ENCODE measurements around the gene CLTRN.
"Not testable (repeated sequence)": the region's sequence is repeated elsewhere in the genome, so short reads cannot be mapped to it uniquely, and the experiment has no call there.

The CLTRN gene, protein sequence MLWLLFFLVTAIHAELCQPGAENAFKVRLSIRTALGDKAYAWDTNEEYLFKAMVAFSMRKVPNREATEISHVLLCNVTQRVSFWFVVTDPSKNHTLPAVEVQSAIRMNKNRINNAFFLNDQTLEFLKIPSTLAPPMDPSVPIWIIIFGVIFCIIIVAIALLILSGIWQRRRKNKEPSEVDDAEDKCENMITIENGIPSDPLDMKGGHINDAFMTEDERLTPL

DNA sequence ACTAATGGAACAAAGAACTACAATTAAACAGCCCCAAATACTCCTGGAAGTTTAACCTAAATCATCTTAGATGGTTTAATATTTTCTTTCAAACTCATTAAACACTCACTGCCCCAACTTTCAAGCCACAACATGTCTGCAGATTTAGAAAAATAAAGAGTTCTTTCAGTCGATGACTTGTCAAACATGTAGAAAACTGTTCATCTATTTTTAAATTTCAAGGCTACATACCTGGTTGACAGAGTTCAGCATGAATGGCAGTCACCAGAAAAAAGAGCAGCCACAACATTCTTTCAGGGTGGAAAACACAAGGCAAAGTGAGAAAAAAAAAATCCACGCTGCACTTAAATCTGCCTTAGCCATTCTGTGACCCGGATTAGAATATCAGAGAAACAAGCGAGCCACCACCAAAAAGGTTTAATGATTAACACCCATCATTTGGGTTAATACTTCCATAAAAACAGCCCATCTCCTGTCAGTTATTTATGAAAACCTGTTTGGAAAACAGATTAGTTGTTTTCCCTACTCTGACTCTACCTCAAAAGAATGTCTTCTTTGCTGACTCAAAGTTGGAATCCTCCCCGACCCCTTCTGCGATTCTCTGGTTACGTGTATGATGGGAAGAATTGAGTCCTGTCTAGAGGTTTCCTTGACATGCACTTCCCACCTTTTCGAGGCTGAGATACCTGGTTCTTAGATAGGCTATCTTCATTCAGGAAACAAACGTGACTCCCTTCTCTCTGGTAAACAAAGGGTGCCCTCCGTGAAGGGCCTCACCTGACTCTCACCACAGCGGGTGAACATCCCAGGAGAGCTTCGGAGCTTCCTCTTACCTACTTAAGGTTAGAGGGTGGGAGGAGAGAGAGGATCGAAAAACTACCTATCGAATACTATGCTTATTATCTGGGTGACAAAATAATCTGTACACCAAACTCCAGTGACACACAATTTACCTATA, at the start of gene CLTRN:
Gene CLTRN, minus strand, starts transcription at position 319 of the 958 bp plus-strand sequence. Its CDS starts 30 bp downstream, at position 289.
- DNase-seq = no peak

DNA sequence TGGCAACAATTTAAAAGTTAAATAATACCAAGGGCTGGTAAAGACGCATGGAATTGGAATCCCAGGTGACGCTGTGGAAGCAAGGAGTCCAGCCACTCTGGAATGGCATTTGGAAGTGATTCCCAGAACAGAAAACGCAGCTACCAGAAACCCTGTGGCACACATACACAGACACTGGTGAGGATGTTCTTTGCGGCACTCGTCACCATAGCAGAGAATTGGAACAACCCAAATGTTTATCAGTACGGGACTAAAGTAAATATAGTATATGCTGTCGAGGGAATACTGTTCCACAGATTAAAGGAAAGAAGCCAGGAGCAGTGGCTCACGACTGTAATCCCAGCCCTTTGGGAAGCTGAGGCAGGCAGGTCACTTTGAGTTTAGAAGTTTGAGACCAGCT, 39.7 kb upstream of the CLTRN start:
- not testable (repeated sequence) for DNase-seq

DNA sequence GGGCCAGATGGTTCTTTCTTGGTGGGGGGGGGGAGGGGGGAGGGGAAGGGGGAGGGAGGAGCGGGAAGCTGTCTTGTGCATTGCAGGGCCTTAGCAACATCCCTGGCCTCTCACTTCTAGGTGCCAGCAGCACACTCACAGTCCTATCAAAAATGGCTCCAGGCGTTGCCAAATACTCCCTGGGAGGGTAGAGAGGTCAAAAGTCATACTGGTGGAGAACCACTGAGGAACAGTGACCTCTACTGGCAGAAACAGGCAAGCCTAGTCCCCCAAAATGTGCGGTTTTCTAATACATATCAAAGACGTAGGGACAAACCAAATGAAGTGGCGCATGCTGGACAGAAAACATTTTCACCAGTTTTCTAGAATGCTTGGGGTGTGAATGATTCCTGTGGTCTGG, 39.2 kb upstream of the CLTRN start:
- not testable (repeated sequence) for DNase-seq

DNA sequence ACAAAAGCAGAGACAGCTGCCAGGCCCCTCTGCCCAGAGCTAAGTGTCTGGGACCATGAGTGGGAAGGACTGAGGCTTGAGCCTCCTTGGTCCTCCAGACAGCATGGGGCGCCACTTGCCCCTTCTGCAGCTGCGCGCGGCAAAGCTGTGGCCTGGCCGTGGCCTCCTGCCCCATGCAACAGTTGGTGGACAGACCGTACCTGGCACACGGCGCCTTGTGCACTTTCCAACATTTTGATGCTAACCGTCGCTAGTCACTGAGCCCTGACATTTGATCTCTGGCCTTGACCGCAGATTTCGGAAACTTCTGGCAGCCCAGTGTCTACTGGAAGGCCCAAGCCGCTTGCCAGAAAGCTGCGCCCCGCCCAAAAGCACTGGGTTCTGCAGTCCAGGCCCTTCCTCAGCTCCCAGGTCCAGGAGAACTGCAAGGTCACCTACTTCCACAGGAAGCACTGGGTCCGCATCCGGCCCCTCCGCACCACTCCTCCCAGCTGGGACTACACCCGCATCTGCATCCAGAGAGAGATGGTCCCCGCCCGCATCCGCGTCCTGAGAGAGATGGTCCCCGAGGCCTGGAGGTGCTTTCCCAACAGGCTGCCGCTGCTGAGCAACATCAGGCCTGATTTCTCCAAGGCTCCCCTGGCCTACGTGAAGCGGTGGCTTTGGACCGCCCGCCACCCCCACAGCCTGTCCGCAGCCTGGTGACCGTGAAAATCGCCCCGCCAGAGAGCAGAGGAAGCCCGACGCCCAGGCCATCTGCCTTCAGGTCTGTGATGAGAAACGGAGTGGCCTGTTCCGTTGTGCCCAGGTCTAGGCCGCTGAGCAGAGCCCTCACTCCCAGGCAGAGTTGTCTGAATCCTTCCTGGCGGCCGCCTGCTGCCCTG, 38.1 kb upstream of the CLTRN start:
- DNase-seq = no peak

DNA sequence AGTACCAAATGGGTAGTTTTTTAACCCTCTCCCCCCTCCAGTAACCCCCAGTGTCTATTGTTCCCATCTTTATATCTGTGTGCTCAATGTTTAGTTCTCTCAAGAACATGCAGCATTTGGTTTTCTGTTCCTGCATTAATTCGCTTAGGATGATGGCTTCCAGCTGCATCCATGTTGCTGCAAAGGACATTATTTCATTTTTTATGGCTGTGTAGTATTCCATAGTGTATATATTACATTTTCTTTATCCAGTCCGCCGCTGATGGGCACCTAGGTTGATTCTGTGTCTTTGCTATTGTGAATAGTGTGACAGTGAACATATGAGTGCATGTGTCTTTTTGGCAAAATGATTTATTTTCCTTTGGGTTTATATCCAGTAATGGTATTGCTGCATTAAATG, 31.9 kb upstream of the CLTRN start:
- no peak for DNase-seq

DNA sequence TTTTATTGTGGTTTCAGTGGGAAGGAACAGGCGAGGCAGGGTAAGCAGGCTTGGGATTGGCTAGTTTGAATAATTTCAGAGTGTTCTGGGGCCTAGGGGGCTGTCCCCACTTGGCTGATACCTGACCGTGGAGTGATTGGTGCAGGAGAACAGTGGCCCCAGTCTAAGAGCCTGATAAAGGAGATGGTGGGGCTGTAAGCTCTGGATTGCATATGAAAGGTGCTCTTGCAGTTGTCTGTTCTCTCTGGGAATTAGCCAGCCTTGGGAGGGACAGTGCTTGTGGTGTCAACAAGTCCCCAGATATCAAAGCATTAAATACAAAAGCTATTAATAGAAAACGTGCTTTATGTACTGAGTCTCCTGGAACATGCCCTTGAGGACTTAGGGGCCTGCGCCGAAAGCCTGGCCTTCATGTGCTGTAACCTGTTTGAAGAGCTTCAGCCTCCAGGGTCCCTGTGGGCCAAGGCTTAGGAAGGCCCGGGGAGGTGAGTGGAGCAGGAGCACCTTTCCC, 30.4 kb upstream of the CLTRN start:
- DNase-seq = no peak

DNA sequence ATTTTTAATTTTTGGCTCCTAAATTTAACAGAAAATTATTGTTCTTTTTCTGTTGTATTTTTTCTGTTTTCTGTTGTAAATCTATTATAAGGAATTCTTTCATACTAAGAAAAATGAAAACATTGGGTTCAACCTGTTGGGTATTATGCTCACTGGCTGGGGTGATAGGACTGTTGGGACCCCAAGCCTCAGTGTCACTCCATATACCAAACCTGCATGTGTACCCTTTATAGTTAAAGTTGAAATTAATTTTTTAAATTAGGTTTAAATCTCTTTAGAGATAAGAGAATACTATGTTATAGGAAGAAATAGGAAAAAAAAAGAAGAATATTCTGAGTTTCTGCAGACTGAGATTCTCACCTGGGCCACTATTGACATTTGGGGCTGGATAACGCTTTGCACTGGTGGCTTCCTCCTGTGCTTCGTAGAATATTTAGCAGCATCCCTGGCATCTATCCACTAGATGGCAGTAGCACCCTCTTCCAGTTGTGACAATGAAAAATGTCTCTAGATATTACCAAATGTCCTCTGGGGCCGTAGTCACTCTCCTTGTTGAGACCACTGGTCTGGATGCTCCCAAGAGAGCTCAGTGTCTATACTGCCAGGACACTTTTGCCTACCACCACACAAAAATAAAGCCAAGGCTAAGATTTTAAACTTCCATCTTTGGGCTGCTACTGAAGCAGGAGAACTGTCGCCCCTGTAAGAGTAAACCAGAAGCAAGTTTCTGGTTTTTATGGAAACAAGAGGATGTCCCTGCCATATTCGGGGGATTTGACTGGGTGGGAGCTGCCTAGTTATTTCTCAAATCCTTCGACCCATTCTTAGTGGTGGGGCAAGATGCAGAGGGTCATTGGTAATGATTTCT, 22.4 kb upstream of the CLTRN start:
- peak; percentile 76 for DNase-seq

DNA sequence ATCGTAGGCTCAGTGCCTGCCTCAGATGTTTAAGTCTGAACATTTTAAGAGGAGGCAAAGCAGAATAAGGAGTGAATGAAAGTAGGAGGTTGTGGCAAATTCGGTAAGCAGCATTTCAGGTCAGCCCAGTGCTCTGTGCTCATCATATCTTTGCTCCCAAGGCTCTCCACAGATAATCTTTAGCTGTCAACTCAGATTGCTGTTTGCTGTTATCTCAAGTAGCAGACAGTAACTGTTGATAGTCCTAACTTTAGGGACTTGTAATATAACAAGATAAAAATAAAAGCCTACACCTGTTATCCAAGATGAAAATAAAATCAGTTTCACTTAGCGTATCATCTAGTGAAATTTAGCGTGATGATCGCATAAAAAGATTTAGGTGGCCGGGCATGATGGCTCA, 18.6 kb upstream of the CLTRN start:
- DNase-seq = no peak

DNA sequence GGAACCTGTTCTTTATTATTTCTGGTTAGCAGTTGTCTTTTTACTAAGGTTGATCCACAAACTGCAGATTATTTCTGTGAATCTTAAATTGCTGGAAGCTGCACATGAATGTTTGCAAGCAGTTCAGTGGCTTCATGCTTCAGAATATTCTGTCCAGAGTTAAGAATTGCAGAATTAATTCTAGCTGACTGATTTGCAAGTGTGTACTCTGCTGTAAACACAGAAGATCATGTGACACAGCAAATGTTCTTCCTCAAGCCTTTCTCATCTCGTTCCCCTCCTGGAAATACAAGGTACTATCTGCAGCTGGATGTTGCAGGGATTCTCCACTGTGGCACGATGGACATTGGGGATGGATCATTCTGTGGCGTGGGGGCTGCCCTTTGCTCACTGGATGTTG, 16.8 kb upstream of the CLTRN start:
- no peak for DNase-seq

DNA sequence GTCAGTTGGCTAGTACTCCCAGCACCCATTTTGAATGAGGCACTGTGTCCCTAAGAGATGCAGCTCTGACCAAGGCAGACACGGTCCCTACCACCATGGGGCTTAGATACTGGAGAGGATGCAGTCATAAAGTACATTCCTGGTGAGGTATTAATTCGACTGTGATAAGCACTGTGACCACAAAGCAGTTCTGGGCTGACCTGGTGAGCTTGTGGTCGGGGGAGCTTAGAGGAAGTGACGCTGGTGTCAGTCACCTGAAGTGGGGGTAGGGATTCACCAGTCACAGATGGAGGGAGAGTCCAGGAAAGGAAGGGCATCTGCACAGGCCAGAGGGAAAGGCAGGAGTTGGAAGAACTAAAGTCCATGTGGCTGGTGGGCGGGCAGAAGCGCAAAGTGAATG, 15.8 kb upstream of the CLTRN start:
- DNase-seq = no peak

DNA sequence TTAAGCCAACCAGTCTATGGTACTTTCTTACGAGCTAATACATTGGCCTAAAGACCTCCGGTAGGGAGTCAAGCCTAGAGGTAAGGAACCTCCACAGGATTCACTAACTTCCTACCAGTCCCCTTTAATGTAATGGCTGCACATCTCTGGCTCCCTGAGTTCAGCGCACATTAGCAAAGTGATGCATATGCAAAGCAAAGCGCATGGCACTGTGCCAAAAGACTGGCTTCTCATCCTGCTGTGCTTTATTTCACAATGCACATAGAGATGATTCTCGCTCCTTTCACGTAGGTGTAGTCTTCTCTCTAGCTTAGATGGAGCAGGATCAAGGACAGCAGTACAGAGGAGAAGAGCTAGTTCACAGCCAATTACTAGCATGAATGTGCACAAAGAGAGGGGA, 14.6 kb upstream of the CLTRN start:
- no peak for DNase-seq

DNA sequence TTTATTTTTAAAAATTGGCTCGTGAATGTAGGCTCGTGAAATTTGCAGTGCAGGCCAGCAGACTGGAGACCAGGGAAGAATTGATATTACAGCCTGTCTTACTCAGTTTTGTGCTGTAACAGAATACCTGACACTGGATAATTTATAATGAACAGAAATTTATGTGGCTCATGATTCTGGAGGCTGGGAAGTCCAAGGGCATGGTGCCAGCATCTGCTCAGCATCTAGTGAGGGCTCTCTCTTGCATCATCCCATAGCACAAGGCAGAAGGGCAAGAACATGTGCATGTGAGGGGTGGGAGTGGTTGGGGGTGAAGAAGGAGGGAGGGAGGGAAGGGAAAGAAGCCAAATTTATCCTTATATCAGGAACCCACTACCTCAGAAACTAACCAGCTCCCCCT, 13.7 kb upstream of the CLTRN start:
- DNase-seq = no peak

DNA sequence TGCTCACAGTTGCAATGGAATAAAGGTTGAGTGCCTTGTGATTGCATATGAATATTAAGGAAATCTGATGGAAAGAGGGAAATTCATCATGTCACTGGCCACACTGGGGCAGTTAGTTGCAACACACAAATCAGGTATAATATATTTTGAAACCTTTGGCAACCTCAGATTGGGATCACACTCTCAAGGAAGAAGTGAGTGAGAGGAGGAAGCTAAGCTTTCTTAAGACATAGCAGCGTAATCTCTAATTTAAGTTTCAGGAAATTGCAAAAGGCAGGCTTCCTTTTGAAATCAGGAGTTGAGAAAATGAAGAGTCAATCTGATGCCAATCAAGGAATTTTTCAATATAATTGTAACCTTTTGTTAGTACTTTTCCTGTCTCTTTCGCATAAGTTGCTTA, 12.3 kb upstream of the CLTRN start:
- no peak for DNase-seq

DNA sequence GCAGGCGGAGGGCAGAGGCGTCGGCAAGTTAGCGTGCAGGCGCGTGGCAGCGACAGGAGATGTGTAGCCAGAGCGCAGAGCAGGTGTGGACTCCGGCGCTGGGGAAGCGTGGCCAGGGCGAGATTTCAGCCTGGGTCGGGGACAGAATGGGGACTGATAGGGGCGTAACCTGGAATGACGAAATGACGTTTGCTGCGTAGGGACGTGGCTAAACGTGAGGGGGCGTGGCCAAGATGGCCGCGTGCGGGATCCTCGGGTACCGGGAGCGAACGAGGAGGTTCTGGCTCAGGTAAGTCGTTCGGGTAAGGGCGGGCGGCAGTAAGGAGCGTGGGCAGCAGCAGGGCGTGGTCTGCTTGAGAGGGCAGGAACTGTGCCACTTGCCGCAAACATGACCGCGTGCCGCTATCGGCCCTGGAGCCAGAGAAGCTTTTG, 10.9 kb upstream of the CLTRN start:
- peak; percentile 88 for DNase-seq

DNA sequence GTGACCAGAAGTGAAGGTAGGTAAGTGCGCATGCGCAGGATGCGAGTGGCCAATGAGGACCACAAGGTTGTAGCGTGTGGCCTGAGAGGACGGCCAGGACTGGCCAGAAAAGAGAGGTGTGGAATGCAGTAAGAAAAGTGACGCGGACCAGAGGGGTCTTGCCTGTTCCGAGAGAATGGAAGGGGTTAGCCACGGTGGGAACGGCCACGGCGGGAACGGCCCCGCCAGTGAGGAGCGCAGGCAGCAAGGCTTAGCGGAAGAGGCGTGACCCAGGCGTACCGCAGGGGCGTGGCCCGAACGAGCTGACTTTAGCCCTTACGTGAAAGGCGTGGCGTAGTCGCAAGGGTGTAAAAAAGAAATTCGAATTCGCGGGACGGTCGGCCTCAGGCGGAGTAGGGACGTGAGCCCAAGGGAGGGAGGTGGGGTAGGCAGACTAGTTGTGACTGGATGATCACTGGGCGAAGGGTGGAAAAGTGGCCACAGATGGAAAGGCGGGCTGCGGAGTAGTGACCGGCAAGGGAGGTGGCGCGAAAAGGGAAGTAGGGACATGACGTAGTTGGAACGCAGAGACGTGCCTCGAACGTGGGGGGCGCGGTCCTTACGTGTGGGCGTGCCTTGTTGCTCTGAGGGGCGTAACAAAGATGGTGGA, 10.4 kb upstream of the CLTRN start:
- peak; percentile 96 for DNase-seq

DNA sequence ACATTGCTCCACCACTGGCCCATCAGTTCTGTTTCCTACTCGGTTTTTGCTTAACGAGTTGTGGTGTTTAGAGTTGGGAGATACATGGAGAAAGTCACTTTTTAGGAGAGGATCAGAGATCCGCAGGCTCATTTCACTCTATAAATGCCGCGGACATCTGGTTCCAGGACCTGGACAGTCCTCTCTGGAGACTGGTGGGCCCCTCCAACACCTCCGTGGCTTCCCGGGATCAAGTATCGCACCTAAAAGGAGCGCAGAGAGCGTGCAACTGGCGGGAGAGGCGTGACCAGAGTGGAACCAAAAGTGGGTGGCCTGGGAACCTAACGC, 9.9 kb upstream of the CLTRN start:
- no peak for DNase-seq

DNA sequence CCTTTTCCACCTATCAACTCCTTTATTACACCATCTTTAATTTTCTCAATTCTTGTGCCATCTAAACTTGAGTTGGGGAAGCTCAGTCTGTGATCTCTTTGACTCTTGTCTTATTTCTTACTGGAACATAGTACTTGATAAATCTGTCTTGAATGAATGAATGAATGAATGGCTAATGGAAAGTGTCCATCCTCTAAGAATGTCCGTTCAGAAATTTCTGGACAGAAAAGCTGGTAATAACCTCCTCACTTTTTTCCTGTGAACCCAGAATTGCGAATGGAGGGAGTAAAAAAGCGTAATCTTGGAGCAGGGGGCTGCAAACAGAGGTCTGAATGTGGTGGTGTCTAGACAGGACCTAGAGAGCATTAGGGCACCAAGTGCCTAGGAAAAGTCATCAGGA, 9.4 kb upstream of the CLTRN start:
- DNase-seq = no peak

DNA sequence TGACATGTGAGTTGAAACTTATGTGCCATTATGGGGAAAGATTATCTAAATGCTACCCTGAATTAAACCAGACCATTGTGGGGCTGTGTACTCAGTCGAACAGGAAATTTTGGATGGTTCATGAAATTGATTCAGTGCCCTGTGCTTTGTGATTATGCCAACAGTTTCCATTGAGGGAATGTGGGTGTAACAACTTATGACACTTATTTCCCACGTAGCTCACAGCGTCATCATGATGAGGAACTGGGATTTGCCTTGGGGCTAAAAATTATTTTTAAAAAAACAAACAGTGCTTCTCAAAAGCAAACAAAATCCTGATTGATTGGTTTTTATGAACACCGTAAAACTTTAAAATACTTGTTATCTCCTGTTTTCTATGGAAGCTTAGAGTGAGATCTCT, 8.3 kb upstream of the CLTRN start:
- no peak for DNase-seq

DNA sequence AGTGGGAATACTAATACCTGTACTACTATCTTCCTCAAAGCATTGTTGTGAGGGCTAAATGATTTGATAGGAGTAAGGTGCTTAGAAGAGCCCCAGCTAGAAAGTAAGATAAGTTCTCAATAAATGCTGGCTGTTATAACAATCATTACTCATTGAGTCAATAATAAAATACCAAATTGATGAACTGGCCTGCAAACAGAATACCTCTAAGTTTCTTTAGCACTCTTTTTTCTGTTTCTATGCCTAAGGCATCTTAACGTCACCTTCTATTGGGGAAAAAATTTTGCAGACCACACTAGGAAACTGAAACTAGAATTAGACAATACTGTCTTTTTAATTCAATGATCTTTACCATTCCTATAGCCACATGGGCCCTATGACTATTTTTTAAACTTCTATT, 1.2 kb downstream of the CLTRN start:
- no peak for DNase-seq

DNA sequence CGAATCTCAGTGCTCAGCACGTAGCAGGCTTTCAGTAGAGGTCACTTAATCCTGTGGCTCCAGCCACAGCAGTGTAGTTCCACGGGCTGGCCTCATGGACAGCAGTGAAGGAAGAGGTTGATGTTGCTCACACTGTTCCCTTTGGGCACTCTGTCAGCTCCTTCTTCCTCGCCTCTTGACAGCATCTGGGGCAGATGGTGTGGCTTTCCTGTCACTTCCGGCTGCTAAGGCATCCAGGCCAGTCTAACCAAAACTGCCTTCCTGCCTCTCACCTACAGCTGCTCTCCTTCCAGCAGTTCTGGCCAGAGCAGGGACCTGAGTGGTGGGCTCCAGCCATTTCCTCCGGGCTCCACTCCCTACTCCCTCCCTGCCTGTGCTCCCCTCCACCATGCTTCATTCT, 9.8 kb downstream of the CLTRN start:
- not testable (repeated sequence) for DNase-seq

DNA sequence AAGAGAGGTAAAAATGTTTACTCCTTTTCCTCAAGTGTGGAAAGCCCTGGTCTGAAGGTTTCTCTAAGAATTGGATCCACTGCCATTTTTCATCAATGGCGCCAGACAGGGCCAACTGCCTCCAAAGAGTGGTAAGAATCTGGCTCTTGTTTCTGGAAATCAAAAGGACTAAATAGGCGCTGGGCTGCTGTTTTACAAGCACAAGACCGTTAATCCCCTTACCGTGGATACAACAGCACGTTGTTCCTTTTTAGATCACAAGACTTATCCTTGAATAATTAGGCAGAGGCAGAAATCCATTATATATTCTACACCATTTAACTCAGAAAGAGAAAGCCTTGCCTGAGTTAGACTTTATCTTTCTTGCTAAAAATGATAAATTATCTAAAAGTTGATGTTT, 10.6 kb downstream of the CLTRN start:
- DNase-seq = no peak

DNA sequence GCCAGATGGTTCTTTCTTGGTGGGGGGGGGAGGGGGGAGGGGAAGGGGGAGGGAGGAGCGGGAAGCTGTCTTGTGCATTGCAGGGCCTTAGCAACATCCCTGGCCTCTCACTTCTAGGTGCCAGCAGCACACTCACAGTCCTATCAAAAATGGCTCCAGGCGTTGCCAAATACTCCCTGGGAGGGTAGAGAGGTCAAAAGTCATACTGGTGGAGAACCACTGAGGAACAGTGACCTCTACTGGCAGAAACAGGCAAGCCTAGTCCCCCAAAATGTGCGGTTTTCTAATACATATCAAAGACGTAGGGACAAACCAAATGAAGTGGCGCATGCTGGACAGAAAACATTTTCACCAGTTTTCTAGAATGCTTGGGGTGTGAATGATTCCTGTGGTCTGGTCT, 17.1 kb downstream of the CLTRN start:
- DNase-seq = not testable (repeated sequence)
